Activated T-cell treated with anti-CD3 and anti-CD28 coated beads, Interleukin-2, amount 50 U/mL, for 48 hours (primary cell): ENCODE results near the gene ZCCHC14.

Experiments used
- DNase-seq, 2 experiments: peaks; one replicate each; pipeline ENCODE4 v3.0.0-alpha.2; 2020

The ZCCHC14 gene

DNA sequence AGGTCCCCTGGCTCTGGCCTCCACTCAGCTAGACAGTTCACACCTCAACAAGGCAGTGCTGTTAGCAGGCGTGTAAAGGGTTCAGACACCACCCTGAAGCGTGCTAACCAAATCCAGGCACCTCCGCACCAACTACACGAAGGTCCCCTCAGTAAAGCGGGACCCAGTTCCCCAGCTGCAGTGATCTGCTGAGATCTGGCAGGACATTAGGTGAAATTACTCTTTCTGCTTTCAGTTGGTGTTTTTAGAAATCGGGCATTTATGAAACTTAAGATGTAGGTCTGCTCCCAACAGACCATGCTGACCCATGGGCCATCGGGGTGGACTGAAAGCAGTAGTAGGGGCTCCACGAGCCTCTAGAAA is 136.4 kb downstream of the ZCCHC14 start:
- no peak for DNase-seq
